RWPE2 (cell line): ENCODE data around the gene CD93.
A peak's percentile ranks its signal among the peaks of the same experiment; 100 is the strongest.

Experiments used
- ATAC-seq: fragments of 200-7000 bp; cut with Tn5 transposase; 3 replicates; pipeline ENCODE4 v1.9.1; 2021; ENCODE audit warnings: low read depth
- DNase-seq: peaks from one replicate; pipeline ENCODE4 v3.0.0-alpha.2; 2020; ENCODE audit warnings: low spot score
- H3K27ac ChIP-seq: fragments of 450-650 bp; 2 replicates; pipeline ENCODE4 v1.5.1; 2017; ENCODE audit warnings: mild to moderate bottlenecking; ENCODE audit not compliant: poor library complexity, severe bottlenecking
- H3K27me3 ChIP-seq: fragments of 250-450 bp; sonication (Bioruptor Pico); 2 replicates; pipeline ENCODE4 v1.5.1; 2021; ENCODE audit warnings: mild to moderate bottlenecking, moderate library complexity; ENCODE audit not compliant: insufficient read depth, poor library complexity, severe bottlenecking
- H3K36me3 ChIP-seq: fragments of 250-450 bp; sonication (Bioruptor Pico); 2 replicates; pipeline ENCODE4 v1.5.1; 2020; ENCODE audit warnings: low read depth, mild to moderate bottlenecking, moderate library complexity
- H3K4me1 ChIP-seq: fragments of 250-450 bp; sonication (Bioruptor Pico); 2 replicates; pipeline ENCODE4 v1.5.1; 2021; ENCODE audit warnings: mild to moderate bottlenecking, moderate library complexity; ENCODE audit not compliant: insufficient read depth, poor library complexity, severe bottlenecking
- H3K4me3 ChIP-seq: fragments of 250-450 bp; sonication (Bioruptor Pico); 2 replicates; pipeline ENCODE4 v1.5.1; 2021; ENCODE audit warnings: mild to moderate bottlenecking, moderate library complexity; ENCODE audit not compliant: severe bottlenecking
- H3K9me3 ChIP-seq: fragments of 250-450 bp; sonication (Bioruptor Pico); 2 replicates; pipeline ENCODE4 v1.5.1; 2021; ENCODE audit warnings: mild to moderate bottlenecking, moderate library complexity; ENCODE audit not compliant: severe bottlenecking
- TF ChIP-seq, protein P1 (sequence below): fragments of 450-650 bp; IDR thresholded peaks from one replicate; pipeline ENCODE4 v1.5.1; 2017; ENCODE audit warnings: mild to moderate bottlenecking, moderate library complexity; ENCODE audit not compliant: poor library complexity, severe bottlenecking

Gene CD93

GRCh38 chr20:23050847-23051627 is 35.1 kb downstream of the CD93 start:
- ATAC-seq (no peak), DNase-seq (no peak)
- H3K27me3 ChIP-seq: no peaks in the 10 kb centered on the region
- peaks cover 12% of the 10 kb centered on the region for H3K4me1 ChIP-seq
- H3K27ac ChIP-seq: peak overlapping the region; percentile 66
- TF ChIP-seq, protein P1, sequence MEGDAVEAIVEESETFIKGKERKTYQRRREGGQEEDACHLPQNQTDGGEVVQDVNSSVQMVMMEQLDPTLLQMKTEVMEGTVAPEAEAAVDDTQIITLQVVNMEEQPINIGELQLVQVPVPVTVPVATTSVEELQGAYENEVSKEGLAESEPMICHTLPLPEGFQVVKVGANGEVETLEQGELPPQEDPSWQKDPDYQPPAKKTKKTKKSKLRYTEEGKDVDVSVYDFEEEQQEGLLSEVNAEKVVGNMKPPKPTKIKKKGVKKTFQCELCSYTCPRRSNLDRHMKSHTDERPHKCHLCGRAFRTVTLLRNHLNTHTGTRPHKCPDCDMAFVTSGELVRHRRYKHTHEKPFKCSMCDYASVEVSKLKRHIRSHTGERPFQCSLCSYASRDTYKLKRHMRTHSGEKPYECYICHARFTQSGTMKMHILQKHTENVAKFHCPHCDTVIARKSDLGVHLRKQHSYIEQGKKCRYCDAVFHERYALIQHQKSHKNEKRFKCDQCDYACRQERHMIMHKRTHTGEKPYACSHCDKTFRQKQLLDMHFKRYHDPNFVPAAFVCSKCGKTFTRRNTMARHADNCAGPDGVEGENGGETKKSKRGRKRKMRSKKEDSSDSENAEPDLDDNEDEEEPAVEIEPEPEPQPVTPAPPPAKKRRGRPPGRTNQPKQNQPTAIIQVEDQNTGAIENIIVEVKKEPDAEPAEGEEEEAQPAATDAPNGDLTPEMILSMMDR: peak; percentile 62
- no peaks in the 10 kb centered on the region for H3K9me3 ChIP-seq
- peaks cover 15% of the 10 kb centered on the region for H3K36me3 ChIP-seq
- H3K4me3 ChIP-seq: no peak overlapping the region

DNA sequence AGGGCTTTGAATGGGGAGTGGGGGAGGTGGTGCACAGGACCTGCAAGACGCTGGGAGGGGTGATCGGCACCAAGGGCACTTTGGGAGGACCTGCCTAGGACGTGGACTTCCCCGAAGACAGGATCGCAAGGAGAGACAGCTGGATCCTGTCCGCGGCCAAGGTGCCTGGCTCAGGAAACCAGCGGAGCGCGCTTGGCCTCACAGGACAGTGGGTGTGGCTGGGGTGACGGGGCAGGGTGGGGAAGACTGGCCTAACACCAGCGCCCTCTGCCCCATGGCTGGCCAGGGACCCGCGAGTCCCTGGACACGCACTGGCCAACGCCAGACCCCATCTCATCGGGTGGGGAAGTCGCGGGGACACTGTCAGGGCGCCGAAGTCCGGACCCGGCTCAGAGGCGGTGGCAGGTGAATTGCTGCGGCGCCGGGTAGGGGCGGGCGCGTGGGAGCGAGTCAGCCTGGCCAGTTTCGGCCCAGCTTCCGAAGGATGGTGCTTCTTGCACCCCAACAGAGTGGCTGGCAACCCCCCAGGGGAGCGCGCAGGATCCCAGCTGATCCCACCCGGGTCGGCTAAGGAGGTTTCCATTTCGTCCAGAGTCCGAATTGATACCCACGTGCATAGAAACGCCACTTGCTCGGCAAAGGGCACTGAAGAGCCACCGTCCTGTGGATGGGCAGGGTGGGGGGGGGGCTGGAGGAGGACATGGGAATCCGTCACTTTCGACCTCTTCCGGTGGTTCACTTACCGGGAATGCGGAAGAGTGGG is 35.9 kb downstream of the CD93 start:
- Histone ChIP-seq H3K4me3 (peak overlapping the region; percentile 42), H3K27me3 (no peaks in the 10 kb centered on the region), H3K36me3 (peaks cover 23% of the 10 kb centered on the region), H3K4me1 (peaks cover 20% of the 10 kb centered on the region), H3K27ac (peak overlapping the region; percentile 66), H3K9me3 (no peaks in the 10 kb centered on the region)
- ATAC-seq: peak; percentile 15
- TF ChIP-seq, protein P1: no peak
- DNase-seq: no peak

DNA sequence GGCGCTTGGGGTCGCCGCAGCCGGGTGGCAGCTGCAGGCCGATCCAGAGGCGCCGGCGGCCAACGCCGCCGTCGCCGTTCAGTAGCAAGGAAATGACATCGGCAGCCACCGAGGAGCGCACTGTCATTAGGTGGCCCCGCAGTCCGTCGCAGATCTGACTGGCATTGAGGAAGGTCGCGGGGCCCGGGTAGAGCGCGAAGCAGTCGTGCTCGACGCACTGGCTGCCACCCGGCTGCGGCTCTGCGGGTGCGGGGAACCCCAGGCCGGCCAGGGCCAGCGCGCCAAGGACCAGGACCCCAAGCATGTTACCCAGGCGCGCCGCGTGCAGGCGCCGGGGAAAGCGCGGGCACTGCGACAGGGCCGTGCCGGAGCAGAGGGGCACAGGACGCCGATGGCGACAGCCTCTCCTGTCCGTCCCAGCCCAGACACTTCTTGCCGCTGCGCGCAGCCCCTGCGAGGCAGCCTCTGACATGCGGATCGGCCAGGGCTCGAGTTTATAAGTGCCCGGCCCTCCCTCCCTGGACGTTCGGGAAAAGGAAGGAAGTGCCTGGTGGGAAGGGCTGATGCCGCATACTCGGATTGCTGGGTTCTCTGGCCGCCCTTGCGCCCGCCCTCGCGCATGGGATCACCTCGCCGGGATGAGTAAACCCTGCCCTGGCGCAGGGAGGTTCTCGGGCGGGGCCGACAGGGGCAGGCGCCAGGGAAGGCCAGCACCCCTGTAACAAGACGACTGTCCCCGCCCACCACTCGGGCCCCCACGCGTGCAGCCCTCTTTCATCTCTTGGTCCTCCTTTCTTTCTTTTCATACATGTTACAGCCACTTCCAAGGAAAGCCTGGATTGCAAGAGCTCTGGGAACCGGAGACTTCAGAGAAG is 36.7 kb downstream of the CD93 start, which contains the start of gene THBD:
TSS of gene THBD (minus strand) at position 472 of the 875 bp plus-strand sequence. CDS start at position 304, 168 bp downstream.
- TF ChIP-seq, protein P1: no peak
- ATAC-seq (peak; percentile 78), DNase-seq (peak; percentile 94)
- H3K27me3 ChIP-seq: no peaks in the 10 kb centered on the region
- peaks cover 24% of the 10 kb centered on the region for H3K36me3 ChIP-seq
- H3K4me3 ChIP-seq: peak within 1 kb of the TSS; percentile 42
- H3K4me1 ChIP-seq: peaks cover 22% of the 10 kb centered on the region
- no peaks in the 10 kb centered on the region for H3K9me3 ChIP-seq
- H3K27ac ChIP-seq: peak within 1 kb of the TSS; percentile 66

GRCh38 chr20:23048283-23049200 is 37.6 kb downstream of the CD93 start:
- Histone ChIP-seq H3K9me3 (no peaks in the 10 kb centered on the region), H3K27ac (peak overlapping the region; percentile 66), H3K36me3 (peaks cover 24% of the 10 kb centered on the region), H3K27me3 (no peaks in the 10 kb centered on the region), H3K4me3 (peak overlapping the region; percentile 42), H3K4me1 (peaks cover 22% of the 10 kb centered on the region)
- DNase-seq (peak; percentile 80), ATAC-seq (peak; percentile 31)
- TF ChIP-seq, protein P1: peak; percentile 70
